GM12865 (cell line): ENCODE data around the gene DNMT3A.

ENCODE experiments used
- DNase-seq: peaks from one replicate; pipeline ENCODE4 v3.0.0; 2010; ENCODE audit warnings: low read depth
- H3K4me3 ChIP-seq: 2 replicates; pipeline ENCODE4 v1.5.1; 2011; ENCODE audit warnings: mild to moderate bottlenecking, low read depth, low read length, control low read depth
- CTCF ChIP-seq: IDR thresholded peaks from 2 replicates; pipeline ENCODE4 v1.5.1; 2011; ENCODE audit warnings: low read length, control low read depth, low read depth, inconsistent platforms; ENCODE audit not compliant: insufficient read depth; ENCODE audit errors: missing control alignments

Gene DNMT3A

GRCh38 chr2:25341753-25342371 is at the start of gene DNMT3A:
DNMT3A (minus strand) TSS chr2:25341925; CDS start chr2:25313984, 27,941 bp downstream.
- peak within 1 kb of the TSS; percentile 65 for H3K4me3 ChIP-seq
- DNase-seq = peak; percentile 73
- no peak for TF ChIP-seq CTCF

GRCh38 chr2:25389161-25389560 is 47.4 kb upstream of the DNMT3A start:
- H3K4me3 ChIP-seq = no peak overlapping the region
- TF ChIP-seq CTCF = no peak
- DNase-seq = no peak

GRCh38 chr2:25388491-25388890 is 46.8 kb upstream of the DNMT3A start:
- DNase-seq = peak; percentile 84
- TF ChIP-seq CTCF = no peak
- H3K4me3 ChIP-seq = no peak overlapping the region

- TF ChIP-seq CTCF = no peak
- no peak overlapping the region for H3K4me3 ChIP-seq
- no peak for DNase-seq
These were observed 46.2 kb upstream of the DNMT3A start for GRCh38 chr2:25387876-25388449.

- no peak for DNase-seq
- TF ChIP-seq CTCF = no peak
- H3K4me3 ChIP-seq = no peak overlapping the region
These were observed 45.5 kb upstream of the DNMT3A start for GRCh38 chr2:25386971-25387875.

- no peak overlapping the region for H3K4me3 ChIP-seq
- no peak for TF ChIP-seq CTCF
- no peak for DNase-seq
These were observed 44.2 kb upstream of the DNMT3A start for GRCh38 chr2:25385910-25386309.
